Subcutaneous abdominal adipose tissue (tissue), 5 donors: ENCODE data around the gene LMOD3.
A peak's percentile ranks its signal among the peaks of the same experiment; 100 is the strongest.

ENCODE experiments used
- H3K27ac ChIP-seq: one replicate; pipeline ENCODE4 v1.7.0; 2013; ENCODE audit warnings: low read depth, mild to moderate bottlenecking, inconsistent platforms, low read length, moderate library complexity
- H3K27me3 ChIP-seq, 5 donors: one replicate each; pipeline ENCODE4 v1.7.0; 2013; ENCODE audit warnings: low read length in 5 of 5, inconsistent platforms in 1 of 5; ENCODE audit not compliant: control insufficient read depth in 5 of 5, insufficient read depth in 4 of 5
- H3K36me3 ChIP-seq, 5 donors: one replicate each; pipeline ENCODE4 v1.7.0; 2013; ENCODE audit warnings: low read length in 5 of 5; ENCODE audit not compliant: control insufficient read depth in 5 of 5, insufficient read depth in 5 of 5
- H3K4me1 ChIP-seq, 5 donors: one replicate each; pipeline ENCODE4 v1.7.0; 2013; ENCODE audit warnings: low read length in 5 of 5, mild to moderate bottlenecking in 3 of 5, moderate library complexity in 1 of 5; ENCODE audit not compliant: control insufficient read depth in 5 of 5, insufficient read depth in 5 of 5
- H3K4me3 ChIP-seq, 5 donors: one replicate each; pipeline ENCODE4 v1.7.0; 2013; ENCODE audit warnings: low read length in 5 of 5, low read depth in 1 of 5
- H3K9ac ChIP-seq, 5 donors: one replicate each; pipeline ENCODE4 v1.7.0; 2013; ENCODE audit warnings: low read length in 5 of 5, mild to moderate bottlenecking in 4 of 5, moderate library complexity in 3 of 5
- H3K9me3 ChIP-seq, 5 donors: one replicate each; pipeline ENCODE4 v1.7.0; 2013; ENCODE audit warnings: low read length in 5 of 5; ENCODE audit not compliant: control insufficient read depth in 5 of 5
- donor health status: healthy.
- donor health status: healthy.
- donor health status: healthy.
- donor health status: healthy.
- donor health status: healthy.

Gene LMOD3

GRCh38 chr3:69122403-69122802 is at the start of gene LMOD3:
TSS of gene LMOD3 (minus strand) at chr3:69122595. CDS start at chr3:69122386, 209 bp downstream.
- Histone ChIP-seq H3K27me3 (no peaks in the 10 kb centered on the region), H3K36me3 (no peaks in the 10 kb centered on the region), H3K27ac (peak within 1 kb of the TSS; percentile 18), H3K4me1 (peaks cover 0 to 6% (median 0%) of the 10 kb centered on the region in 5 donors), H3K9me3 (no peaks in the 10 kb centered on the region), H3K4me3 (peak within 1 kb of the TSS in 1 of 5 donors; percentile 29), H3K9ac (no peak within 1 kb of the TSS)

DNA sequence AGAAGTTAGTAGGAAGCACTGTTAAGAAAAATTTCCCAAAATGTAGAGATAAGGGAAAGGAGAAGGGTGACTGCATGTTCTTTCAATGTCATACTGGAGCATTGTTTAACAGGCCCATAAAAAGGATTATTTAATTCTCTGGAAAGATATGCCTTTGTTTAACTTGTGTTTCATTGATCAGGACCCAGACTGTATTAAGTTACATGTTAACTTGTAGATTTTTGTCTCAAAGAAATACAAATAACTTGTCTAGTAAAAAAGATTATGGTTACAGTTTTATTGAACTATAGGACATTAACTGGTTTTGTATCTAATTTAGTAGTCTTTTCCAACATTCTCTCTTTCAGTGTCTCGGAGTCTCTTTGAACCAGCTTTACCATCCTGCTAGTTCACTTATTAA is 49.7 kb upstream of the LMOD3 start:
- no peaks in the 10 kb centered on the region for H3K9me3 ChIP-seq
- H3K4me3 ChIP-seq: no peak overlapping the region
- H3K4me1 ChIP-seq: no peaks in the 10 kb centered on the region
- no peak overlapping the region for H3K27ac ChIP-seq
- H3K9ac ChIP-seq: no peak overlapping the region
- H3K27me3 ChIP-seq: no peaks in the 10 kb centered on the region
- H3K36me3 ChIP-seq: peaks cover 0 to 23% (median 4%) of the 10 kb centered on the region in 5 donors

GRCh38 chr3:69166446-69166845 is 44.1 kb upstream of the LMOD3 start:
- Histone ChIP-seq H3K36me3 (peaks cover 0 to 8% (median 0%) of the 10 kb centered on the region in 5 donors), H3K27me3 (no peaks in the 10 kb centered on the region), H3K9ac (no peak overlapping the region), H3K27ac (no peak overlapping the region), H3K4me1 (no peaks in the 10 kb centered on the region), H3K9me3 (no peaks in the 10 kb centered on the region), H3K4me3 (no peak overlapping the region)

DNA sequence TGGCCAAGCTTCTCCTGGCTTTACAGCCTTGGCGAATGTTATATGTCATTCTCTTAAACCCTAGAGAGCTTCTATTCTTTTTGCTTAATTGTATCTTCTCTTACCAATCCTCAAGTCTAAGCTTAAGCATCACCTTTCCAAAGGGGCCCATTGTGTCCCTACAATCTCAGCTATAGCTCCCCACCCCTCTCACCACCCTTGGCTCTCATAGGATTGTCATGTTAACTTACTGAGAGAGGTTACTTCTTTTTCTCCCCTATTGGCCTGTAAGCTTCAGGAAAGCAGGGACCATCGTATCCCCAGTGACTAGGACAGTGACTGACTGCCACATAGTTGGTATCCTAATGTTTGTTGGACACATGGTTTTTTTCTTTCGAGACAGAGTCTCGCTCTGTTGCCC is 43.3 kb upstream of the LMOD3 start:
- H3K4me3 ChIP-seq: no peak overlapping the region
- no peaks in the 10 kb centered on the region for H3K27me3 ChIP-seq
- H3K27ac ChIP-seq: no peak overlapping the region

GRCh38 chr3:69164296-69164695 is 41.9 kb upstream of the LMOD3 start:
- Histone ChIP-seq H3K4me3 (no peak overlapping the region), H3K27ac (no peak overlapping the region), H3K27me3 (no peaks in the 10 kb centered on the region), H3K4me1 (no peaks in the 10 kb centered on the region), H3K9me3 (no peaks in the 10 kb centered on the region), H3K36me3 (no peaks in the 10 kb centered on the region), H3K9ac (no peak overlapping the region)

More for the DNA sequence above, 43.3 kb upstream of the LMOD3 start:
- H3K9me3 ChIP-seq: no peaks in the 10 kb centered on the region
- H3K36me3 ChIP-seq: peaks cover 0 to 2% (median 0%) of the 10 kb centered on the region in 5 donors
- no peak overlapping the region for H3K9ac ChIP-seq
- no peaks in the 10 kb centered on the region for H3K4me1 ChIP-seq

- Histone ChIP-seq H3K27me3 (no peaks in the 10 kb centered on the region), H3K27ac (no peak overlapping the region), H3K9ac (no peak overlapping the region), H3K4me3 (no peak overlapping the region), H3K4me1 (no peaks in the 10 kb centered on the region), H3K9me3 (no peaks in the 10 kb centered on the region), H3K36me3 (no peaks in the 10 kb centered on the region)
These were observed 40.0 kb upstream of the LMOD3 start for GRCh38 chr3:69162308-69162980.

DNA sequence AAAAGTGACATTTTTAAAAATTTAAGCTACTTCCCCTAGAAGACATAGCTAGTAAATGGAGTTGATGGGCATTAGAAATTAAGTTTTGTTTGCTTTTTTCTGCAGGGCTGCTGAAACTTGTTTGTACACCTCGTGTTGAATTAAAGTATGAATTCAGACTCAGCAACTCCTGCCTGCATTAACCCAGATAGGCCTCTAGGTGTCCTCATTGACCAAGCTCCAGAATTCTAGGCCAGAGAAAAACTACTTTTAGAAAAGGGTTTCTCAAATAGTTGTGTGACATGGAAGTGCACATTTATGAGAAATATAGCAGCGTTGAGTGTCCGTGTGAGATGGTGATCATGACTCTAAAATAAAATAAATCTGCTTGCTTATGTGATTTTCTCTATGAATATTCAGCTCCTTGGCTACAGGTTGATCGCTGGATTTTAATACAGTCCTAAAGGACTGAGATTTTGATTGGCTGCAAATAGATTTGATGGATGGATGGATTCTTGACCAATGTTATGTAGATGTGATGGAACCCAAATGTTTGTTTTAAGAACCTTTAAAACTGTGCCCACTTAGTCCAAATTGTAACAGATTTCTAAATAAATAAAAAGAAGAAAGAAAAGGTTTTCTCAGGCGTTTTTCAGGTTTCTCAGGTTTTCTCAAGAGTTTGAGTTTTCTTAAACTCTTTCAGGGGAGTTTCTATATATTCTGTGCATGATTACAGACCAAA is 39.4 kb upstream of the LMOD3 start:
- H3K27ac ChIP-seq: no peak overlapping the region
- H3K27me3 ChIP-seq: no peaks in the 10 kb centered on the region
- no peak overlapping the region for H3K9ac ChIP-seq
- no peaks in the 10 kb centered on the region for H3K4me1 ChIP-seq
- H3K9me3 ChIP-seq: no peaks in the 10 kb centered on the region
- H3K4me3 ChIP-seq: no peak overlapping the region
- H3K36me3 ChIP-seq: no peaks in the 10 kb centered on the region

DNA sequence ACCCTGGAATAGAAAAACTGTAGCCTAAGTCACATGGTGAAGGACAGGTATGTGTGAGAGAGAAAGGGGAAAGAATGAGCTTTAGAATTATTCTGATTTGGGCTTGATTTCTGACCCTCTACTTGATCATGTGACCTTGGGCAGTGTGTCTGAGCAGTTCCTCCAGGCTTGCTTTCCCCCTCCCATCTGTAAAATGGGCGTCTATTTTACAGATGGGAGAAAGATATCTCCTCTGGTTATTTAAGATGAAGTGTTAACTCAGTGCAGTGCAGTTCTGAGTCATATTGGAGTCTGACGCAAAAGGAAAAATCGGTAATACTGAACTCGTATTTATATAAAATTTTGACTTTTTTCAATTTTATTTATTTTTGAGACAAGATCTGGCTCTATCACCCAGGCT is 38.1 kb upstream of the LMOD3 start:
- no peak overlapping the region for H3K9ac ChIP-seq
- no peaks in the 10 kb centered on the region for H3K4me1 ChIP-seq
- no peaks in the 10 kb centered on the region for H3K36me3 ChIP-seq
- no peaks in the 10 kb centered on the region for H3K27me3 ChIP-seq
- no peak overlapping the region for H3K4me3 ChIP-seq
- no peaks in the 10 kb centered on the region for H3K9me3 ChIP-seq
- H3K27ac ChIP-seq: no peak overlapping the region

GRCh38 chr3:69160107-69160506 is 37.7 kb upstream of the LMOD3 start:
- no peak overlapping the region for H3K9ac ChIP-seq
- no peak overlapping the region for H3K27ac ChIP-seq
- no peak overlapping the region for H3K4me3 ChIP-seq
- H3K4me1 ChIP-seq: no peaks in the 10 kb centered on the region
- no peaks in the 10 kb centered on the region for H3K9me3 ChIP-seq
- no peaks in the 10 kb centered on the region for H3K36me3 ChIP-seq
- no peaks in the 10 kb centered on the region for H3K27me3 ChIP-seq

DNA sequence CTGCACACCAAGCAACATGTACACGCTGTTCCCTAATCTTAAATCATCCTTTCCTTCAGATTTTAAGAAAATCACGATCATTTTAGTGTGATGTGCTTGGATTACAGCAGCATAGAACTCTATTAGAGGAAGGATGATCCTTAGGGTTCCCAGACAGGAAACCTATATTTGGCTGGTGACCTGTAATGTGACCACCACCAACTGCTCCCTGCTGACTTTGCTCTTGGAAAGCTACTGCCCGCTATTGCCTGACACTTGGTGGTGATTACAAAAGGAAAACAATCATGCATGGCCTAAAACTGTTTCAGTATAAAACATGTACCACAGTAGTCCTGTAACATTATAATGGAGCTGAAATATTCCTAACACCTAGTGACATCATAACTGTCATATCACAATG is 27.2 kb upstream of the LMOD3 start:
- H3K36me3 ChIP-seq: no peaks in the 10 kb centered on the region
- no peaks in the 10 kb centered on the region for H3K27me3 ChIP-seq
- no peaks in the 10 kb centered on the region for H3K9me3 ChIP-seq
- no peak overlapping the region for H3K4me3 ChIP-seq
- H3K4me1 ChIP-seq: no peaks in the 10 kb centered on the region
- H3K9ac ChIP-seq: no peak overlapping the region
- H3K27ac ChIP-seq: no peak overlapping the region
